SKM-1 (cell line): ENCODE results near the gene ZBTB7C.

Source experiments
- DNase-seq: peaks from one replicate; lab custom pipeline; 2025; ENCODE audit not compliant: unreplicated experiment; lab: John Stamatoyannopoulos, UW

The ZBTB7C gene

GRCh38 chr18:47981830-47982229 lies 427.4 kb downstream of the ZBTB7C start:
- no peak for DNase-seq

- DNase-seq: no peak
Observed at GRCh38 chr18:47981320-47981719, 427.9 kb downstream of the ZBTB7C start.

- peak; percentile 11 for DNase-seq
Observed at GRCh38 chr18:47979611-47980200, 429.5 kb downstream of the ZBTB7C start.

- no peak for DNase-seq
Observed at GRCh38 chr18:47978603-47979002, 430.6 kb downstream of the ZBTB7C start.

- no peak for DNase-seq
Observed at GRCh38 chr18:47978141-47978540, 431.0 kb downstream of the ZBTB7C start.
